IMR-90 (cell line): ENCODE results near the gene MEGF10. TPM values are rescaled to one million over a fixed set of nuclear protein-coding genes. Genes with fewer than 3 reads are reported as not detected.

ENCODE experiments used
- ATAC-seq: fragments of 200-7000 bp; cut with Tn5 transposase; 2 replicates; pipeline ENCODE4 v1.9.1; 2020; ENCODE audit warnings: low read depth, mild to moderate bottlenecking, moderate library complexity
- BruUV-seq: library from RNA; stranded (reverse); fragments of 400-500 nt; replicated peaks from 2 replicates; lab custom pipeline; 2021; lab: Mats Ljungman, UMichigan
- CTCF ChIA-PET: fragments of 300-600 bp; formaldehyde crosslinking; extraction: SDS; loops from one replicate; lab custom pipeline; 2021; ENCODE audit warnings: antibody characterized with exemption; lab: Yijun Ruan, JAX
- POLR2A ChIA-PET: fragments of 300-600 bp; sonication (Branson Sonifier 250); formaldehyde crosslinking; loops from one replicate; lab custom pipeline; 2022; ENCODE audit warnings: antibody characterized with exemption; ENCODE audit not compliant: unreplicated experiment; lab: Charles Lee
- DNase-seq: peaks from one replicate; pipeline ENCODE4 v3.0.0; 2013
- H2AFZ ChIP-seq: replicated peaks from 2 replicates; pipeline ENCODE3; 2013; ENCODE audit warnings: low read length, mild to moderate bottlenecking; ENCODE audit not compliant: poor library complexity
- H2AK5ac ChIP-seq: 2 replicates; pipeline ENCODE4 v1.6.1; 2013; ENCODE audit warnings: low read depth, low read length, inconsistent platforms
- H2AK9ac ChIP-seq: replicated peaks from 2 replicates; pipeline ENCODE3; 2013; ENCODE audit warnings: mild to moderate bottlenecking, low read depth, low read length, moderate library complexity; ENCODE audit not compliant: poor library complexity
- H2BK120ac ChIP-seq: 2 replicates; pipeline ENCODE4 v1.6.1; 2013; ENCODE audit warnings: low read depth, low read length, inconsistent platforms
- H2BK15ac ChIP-seq: 3 replicates; pipeline ENCODE4 v1.6.1; 2013; ENCODE audit warnings: low read depth, low read length, inconsistent platforms
- H2BK20ac ChIP-seq: 2 replicates; pipeline ENCODE4 v1.6.1; 2013; ENCODE audit warnings: low read depth, mild to moderate bottlenecking, inconsistent platforms, low read length, moderate library complexity
- H2BK5ac ChIP-seq: 2 replicates; pipeline ENCODE4 v1.6.1; 2013; ENCODE audit warnings: mild to moderate bottlenecking, low read depth, low read length, inconsistent platforms; ENCODE audit not compliant: poor library complexity, severe bottlenecking
- H3K14ac ChIP-seq: replicated peaks from 2 replicates; pipeline ENCODE4 v1.6.1; 2013; ENCODE audit warnings: low read depth, low read length, inconsistent platforms
- H3K18ac ChIP-seq: 2 replicates; pipeline ENCODE4 v1.6.1; 2013; ENCODE audit warnings: low read depth, low read length, control low read depth
- H3K23ac ChIP-seq: 2 replicates; pipeline ENCODE4 v1.6.1; 2013; ENCODE audit warnings: low read depth, low read length, inconsistent platforms
- H3K27ac ChIP-seq: 2 replicates; pipeline ENCODE4 v1.5.1; 2013; ENCODE audit warnings: mild to moderate bottlenecking, control low read depth, low read length; ENCODE audit not compliant: insufficient read depth
- H3K27me3 ChIP-seq: 2 replicates; pipeline ENCODE4 v1.6.1; 2013; ENCODE audit warnings: low read length; ENCODE audit not compliant: control insufficient read depth, insufficient read depth
- H3K36me3 ChIP-seq: 2 replicates; pipeline ENCODE4 v1.6.1; 2013; ENCODE audit warnings: low read length, mixed read lengths; ENCODE audit not compliant: control insufficient read depth, insufficient read depth
- H3K4ac ChIP-seq: 2 replicates; pipeline ENCODE4 v1.6.1; 2013; ENCODE audit warnings: low read depth, low read length, inconsistent platforms
- H3K4me1 ChIP-seq: 2 replicates; pipeline ENCODE4 v1.6.1; 2013; ENCODE audit warnings: low read length, mixed read lengths; ENCODE audit not compliant: control insufficient read depth, insufficient read depth
- H3K4me2 ChIP-seq: 2 replicates; pipeline ENCODE4 v1.6.1; 2013; ENCODE audit warnings: low read depth, mild to moderate bottlenecking, control low read depth, low read length, moderate library complexity
- H3K4me3 ChIP-seq: 2 replicates; pipeline ENCODE4 v1.5.1; 2013; ENCODE audit warnings: low read depth, mild to moderate bottlenecking, control low read depth, low read length, moderate library complexity; ENCODE audit not compliant: insufficient read depth
- H3K56ac ChIP-seq: 2 replicates; pipeline ENCODE4 v1.6.1; 2013; ENCODE audit warnings: low read length, inconsistent platforms; ENCODE audit not compliant: insufficient read depth; ENCODE audit errors: extremely low read depth
- H3K79me1 ChIP-seq, 2 experiments: 2 replicates each; pipeline ENCODE4 v1.6.1; 2013; ENCODE audit warnings: low read length in 2 of 2, inconsistent platforms in 1 of 2, low read depth in 1 of 2
- H3K9ac ChIP-seq: 2 replicates; pipeline ENCODE4 v1.6.1; 2013; ENCODE audit warnings: low read depth, low read length, control low read depth
- H3K9me1 ChIP-seq: 2 replicates; pipeline ENCODE4 v1.6.1; 2013; ENCODE audit warnings: low read length, inconsistent platforms; ENCODE audit not compliant: insufficient read depth
- H3K9me3 ChIP-seq: 2 replicates; pipeline ENCODE4 v1.6.1; 2013; ENCODE audit warnings: low read length; ENCODE audit not compliant: control insufficient read depth, insufficient read depth
- H4K20me1 ChIP-seq: 2 replicates; pipeline ENCODE4 v1.6.1; 2013; ENCODE audit warnings: low read length, inconsistent platforms; ENCODE audit not compliant: insufficient read depth
- H4K5ac ChIP-seq: 2 replicates; pipeline ENCODE4 v1.6.1; 2013; ENCODE audit warnings: mild to moderate bottlenecking, low read depth, low read length, control low read depth
- H4K8ac ChIP-seq, 2 experiments: 2 replicates each; pipeline ENCODE4 v1.6.1; 2013; ENCODE audit warnings: low read depth in 2 of 2, low read length in 2 of 2, control low read depth in 1 of 2, inconsistent platforms in 1 of 2
- H4K91ac ChIP-seq: 2 replicates; pipeline ENCODE4 v1.6.1; 2013; ENCODE audit warnings: low read depth, low read length, inconsistent platforms; ENCODE audit not compliant: insufficient read depth
- MAZ ChIP-seq: IDR thresholded peaks from 2 replicates; pipeline ENCODE4 v1.6.1; 2012; ENCODE audit warnings: low read depth, mild to moderate bottlenecking, low read length, improper control_type of control experiment, moderate library complexity, borderline replicate concordance
- MXI1 ChIP-seq: IDR thresholded peaks from 2 replicates; pipeline ENCODE4 v1.6.1; 2012; ENCODE audit warnings: low read depth, mild to moderate bottlenecking, low read length, moderate library complexity, borderline replicate concordance
- WGBS, 2 experiments: methylation state at CpG; one replicate each; pipeline versions ENCODE4 v1.1.5 to v1.1.7; 2013; ENCODE audit warnings: missing lambda C conversion rate in 2 of 2; ENCODE audit not compliant: insufficient read length in 1 of 2; ENCODE audit errors: extremely low coverage in 2 of 2; 5-methylcytosine and 5-hydroxymethylcytosine counted together
- dilution Hi-C: fragments of 300-500 bp; cut with HindIII; formaldehyde crosslinking; loops from one replicate; pipeline ENCODE4 v1.14.3; 2018; ENCODE audit warnings: low sequenced_read_pairs; ENCODE audit not compliant: unreplicated experiment
- in situ Hi-C: fragments of 300-500 bp; cut with MboI; formaldehyde crosslinking; loops from 3 replicates; pipeline ENCODE4 v1.14.3; 2019; ENCODE audit warnings: low sequenced_read_pairs, inconsistent platforms, mixed read lengths
- intact Hi-C: fragments of 100-400 bp; cut with micrococcal nuclease; formaldehyde crosslinking; loops from 2 replicates; pipeline ENCODE4 v1.10.0; 2022
- polyA plus RNA-seq, 3 experiments: library from polyadenylated mRNA; depleted of rRNA; stranded (reverse); fragments of >200 nt; gene quantifications; 2 replicates each; pipeline ENCODE4 v1.2.3, GENCODE V29; 2012; ENCODE audit warnings: low replicate concordance in 1 of 3
- total RNA-seq: library from RNA; depleted of rRNA; stranded (reverse); fragments of >200 nt; gene quantifications from 2 replicates; pipeline ENCODE4 v1.2.3, GENCODE V29; 2012
- TF ChIP-seq, protein P1 (sequence below): fragments of 150-350 bp; IDR thresholded peaks from 2 replicates; pipeline ENCODE4 v1.6.1; 2017; ENCODE audit warnings: mild to moderate bottlenecking, antibody characterized with exemption, low read length, low read depth

MEGF10 gene
- total and polyA plus RNA-seq, 2 of the 4 experiments (the other 2 are of a cell fraction) = not detected

DNA sequence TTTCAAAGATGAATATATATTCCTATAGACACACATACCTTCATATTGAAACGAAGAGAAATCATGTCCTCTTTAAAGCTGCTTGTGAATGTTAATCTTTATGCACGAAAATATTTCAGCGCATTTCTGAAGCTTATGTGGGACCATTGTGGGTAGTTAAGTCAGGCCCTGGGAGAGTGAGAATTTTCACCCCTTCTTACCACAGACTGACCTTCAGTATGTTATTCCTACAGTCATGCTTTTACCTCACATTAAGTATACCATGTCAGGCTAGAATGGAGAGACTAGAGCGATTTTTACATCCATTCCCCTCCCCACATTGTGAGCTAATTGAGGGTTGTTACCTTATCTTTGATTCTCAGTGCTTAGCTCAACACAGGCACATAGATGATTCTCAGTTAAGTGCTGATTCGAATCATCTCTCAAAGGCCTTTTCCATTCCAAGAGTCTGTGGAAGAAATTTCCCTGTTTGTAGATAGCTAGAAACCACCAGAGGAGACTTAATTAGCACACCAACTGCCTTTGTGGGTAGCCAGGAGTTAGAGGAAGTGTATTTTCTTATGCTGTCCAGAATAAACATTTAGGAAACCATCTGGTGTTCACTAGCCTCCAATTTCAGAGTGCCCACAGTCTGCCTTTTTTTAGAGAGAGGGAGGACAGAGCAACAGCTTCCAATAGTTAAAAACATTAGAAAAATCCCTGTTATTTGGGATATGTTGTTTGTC, 110.5 kb downstream of the MEGF10 start:
- no peak overlapping the region for H3K9ac ChIP-seq
- no peak overlapping the region for H3K4me2 ChIP-seq
- ATAC-seq (no peak), DNase-seq (no peak)
- TF ChIP-seq, protein P1, sequence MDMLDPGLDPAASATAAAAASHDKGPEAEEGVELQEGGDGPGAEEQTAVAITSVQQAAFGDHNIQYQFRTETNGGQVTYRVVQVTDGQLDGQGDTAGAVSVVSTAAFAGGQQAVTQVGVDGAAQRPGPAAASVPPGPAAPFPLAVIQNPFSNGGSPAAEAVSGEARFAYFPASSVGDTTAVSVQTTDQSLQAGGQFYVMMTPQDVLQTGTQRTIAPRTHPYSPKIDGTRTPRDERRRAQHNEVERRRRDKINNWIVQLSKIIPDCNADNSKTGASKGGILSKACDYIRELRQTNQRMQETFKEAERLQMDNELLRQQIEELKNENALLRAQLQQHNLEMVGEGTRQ = no peak
- TF ChIP-seq MAZ = no peak
- TF ChIP-seq MXI1 = no peak
- H3K4ac ChIP-seq = no peak overlapping the region
- H4K91ac ChIP-seq = no peak overlapping the region
- no TSS peak for BruUV-seq
- no peaks in the 10 kb centered on the region for H3K9me1 ChIP-seq
- H2AK5ac ChIP-seq = no peak overlapping the region
- ChIA-PET CTCF (interaction anchor here (1.0 kb wide), 1 partner anchor 32 kb away, joined by 5 read pairs; no protein-coding TSS in a partner anchor), POLR2A (no interaction called here)
- no peaks in the 10 kb centered on the region for H4K20me1 ChIP-seq
- H3K79me1 ChIP-seq = no peaks in the 10 kb centered on the region
- intact Hi-C loops = no loop called here
- H3K23ac ChIP-seq = no peak overlapping the region
- no peak overlapping the region for H3K27ac ChIP-seq
- no peak overlapping the region for H2BK120ac ChIP-seq
- H3K4me1 ChIP-seq = no peaks in the 10 kb centered on the region
- dilution Hi-C loops = no loop called here
- no peak overlapping the region for H2BK5ac ChIP-seq
- H2AK9ac ChIP-seq = no peak overlapping the region
- H2AFZ ChIP-seq = no peak overlapping the region
- no peaks in the 10 kb centered on the region for H3K9me3 ChIP-seq
- in situ Hi-C loops = no loop called here
- no peak overlapping the region for H3K14ac ChIP-seq
- no peak overlapping the region for H4K5ac ChIP-seq
- no peak overlapping the region for H2BK15ac ChIP-seq
- H3K56ac ChIP-seq = no peak overlapping the region
- H2BK20ac ChIP-seq = no peak overlapping the region
- no peak overlapping the region for H3K18ac ChIP-seq
- H4K8ac ChIP-seq = no peak overlapping the region
- no peak overlapping the region for H3K4me3 ChIP-seq
- peaks cover 7% of the 10 kb centered on the region for H3K27me3 ChIP-seq
- WGBS, 2 experiments = no CpG with 5 or more reads among the region's 5 CpGs
- H3K36me3 ChIP-seq = no peaks in the 10 kb centered on the region
